ENCODE measurements around the gene CSNK1D.

DNA sequence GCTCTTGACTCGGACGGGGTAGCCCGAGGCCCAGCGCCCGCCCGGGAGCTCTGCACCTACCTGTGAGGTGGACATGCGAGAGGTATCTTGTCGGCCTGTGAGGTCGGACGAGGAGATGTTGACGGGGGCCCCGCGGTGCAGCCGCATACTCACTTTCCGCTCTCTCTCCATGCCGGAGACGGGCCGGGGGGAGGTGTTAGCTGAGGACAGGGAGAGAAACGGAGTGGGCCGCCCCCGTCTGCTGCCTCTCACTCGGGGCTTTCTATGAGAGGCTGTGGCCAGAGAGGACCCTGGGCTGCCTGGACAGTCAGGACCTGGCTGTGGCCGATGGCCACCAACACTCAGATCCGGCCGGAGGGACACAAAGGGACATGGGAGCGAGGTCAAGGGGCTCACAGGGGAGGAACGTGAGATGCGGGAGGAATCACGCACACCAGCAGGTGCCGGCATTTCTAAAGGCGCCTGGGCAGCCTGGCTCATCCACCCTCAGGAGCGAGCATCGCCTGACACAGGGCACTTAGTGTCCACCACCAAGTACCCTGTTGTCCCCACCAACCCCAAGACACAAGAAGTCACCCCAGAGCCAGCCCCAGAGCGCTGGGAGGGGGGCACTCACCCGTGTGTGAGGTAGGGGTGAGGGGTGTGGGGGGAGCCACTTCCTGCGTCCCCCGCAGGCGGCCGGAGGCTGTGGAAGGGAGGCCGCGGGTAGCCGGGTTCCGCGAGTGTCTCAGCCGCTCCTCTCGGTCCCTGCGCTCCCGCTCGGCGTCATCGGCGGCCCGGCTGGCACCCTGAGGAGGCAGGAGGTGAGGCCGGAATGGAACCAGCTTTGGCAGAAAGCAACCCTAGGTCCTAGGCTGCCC, 24.5 kb downstream of the CSNK1D start:
- TF ChIP-seq, protein P1, sequence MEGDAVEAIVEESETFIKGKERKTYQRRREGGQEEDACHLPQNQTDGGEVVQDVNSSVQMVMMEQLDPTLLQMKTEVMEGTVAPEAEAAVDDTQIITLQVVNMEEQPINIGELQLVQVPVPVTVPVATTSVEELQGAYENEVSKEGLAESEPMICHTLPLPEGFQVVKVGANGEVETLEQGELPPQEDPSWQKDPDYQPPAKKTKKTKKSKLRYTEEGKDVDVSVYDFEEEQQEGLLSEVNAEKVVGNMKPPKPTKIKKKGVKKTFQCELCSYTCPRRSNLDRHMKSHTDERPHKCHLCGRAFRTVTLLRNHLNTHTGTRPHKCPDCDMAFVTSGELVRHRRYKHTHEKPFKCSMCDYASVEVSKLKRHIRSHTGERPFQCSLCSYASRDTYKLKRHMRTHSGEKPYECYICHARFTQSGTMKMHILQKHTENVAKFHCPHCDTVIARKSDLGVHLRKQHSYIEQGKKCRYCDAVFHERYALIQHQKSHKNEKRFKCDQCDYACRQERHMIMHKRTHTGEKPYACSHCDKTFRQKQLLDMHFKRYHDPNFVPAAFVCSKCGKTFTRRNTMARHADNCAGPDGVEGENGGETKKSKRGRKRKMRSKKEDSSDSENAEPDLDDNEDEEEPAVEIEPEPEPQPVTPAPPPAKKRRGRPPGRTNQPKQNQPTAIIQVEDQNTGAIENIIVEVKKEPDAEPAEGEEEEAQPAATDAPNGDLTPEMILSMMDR (IDR thresholded peaks at IDR 0.05; ENCODE audit: poor library complexity, severe bottlenecking): no peak
- no peak for TF ChIP-seq EZH2 (IDR thresholded peaks at IDR 0.05; ENCODE audit: borderline replicate concordance, insufficient read depth, low read length, poor library complexity, severe bottlenecking)

All from neural cell (in vitro differentiated cells).